PC-3 (cell line): ENCODE data around the gene EPC1.

ENCODE experiments used
- EZH2 ChIP-seq: fragments of 300-600 bp; sonication (generic); IDR thresholded peaks from one replicate; pipeline ENCODE4 v1.6.1; 2017; ENCODE audit warnings: antibody characterized with exemption, mild to moderate bottlenecking, low read length; ENCODE audit not compliant: unreplicated experiment
- EZH2phosphoT487 ChIP-seq: fragments of 300-600 bp; sonication (generic); IDR thresholded peaks from 2 replicates; pipeline ENCODE4 v1.6.1; 2018; ENCODE audit warnings: mild to moderate bottlenecking, antibody characterized with exemption, low read length, borderline replicate concordance
- TF ChIP-seq, protein P1 (sequence below): fragments of 300-600 bp; sonication (generic); conservative IDR thresholded peaks from 2 replicates; pipeline ENCODE4 v1.5.1; 2017; ENCODE audit warnings: antibody characterized with exemption, low read depth, mild to moderate bottlenecking, low read length

DNA sequence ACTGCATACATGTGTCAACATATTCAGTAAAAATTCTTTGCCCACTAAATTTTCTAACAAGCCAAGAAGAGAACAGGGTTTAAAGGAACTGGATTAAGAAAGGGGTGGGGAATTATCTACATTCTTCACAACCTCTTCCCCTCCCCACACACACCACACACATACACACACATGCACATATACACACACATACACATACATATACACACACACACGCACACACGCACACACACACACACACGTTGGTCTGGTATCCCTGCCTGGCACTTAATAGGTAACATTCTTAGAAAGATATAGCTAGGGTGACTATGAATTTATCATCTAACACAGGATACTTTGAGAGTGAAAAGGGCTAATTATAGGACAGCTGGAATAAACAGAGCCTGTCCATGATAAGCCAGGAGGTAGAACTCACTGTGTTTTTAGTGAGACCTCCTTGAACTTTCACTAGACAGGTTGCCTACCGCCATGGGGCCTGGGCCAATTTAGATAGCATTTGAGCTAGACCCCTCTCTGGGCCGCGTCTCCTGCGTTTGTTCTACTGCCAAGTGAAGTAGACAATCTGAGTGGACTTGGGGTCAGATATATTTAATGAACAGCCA lies 33.1 kb upstream of the EPC1 start:
- TF ChIP-seq, protein P1, sequence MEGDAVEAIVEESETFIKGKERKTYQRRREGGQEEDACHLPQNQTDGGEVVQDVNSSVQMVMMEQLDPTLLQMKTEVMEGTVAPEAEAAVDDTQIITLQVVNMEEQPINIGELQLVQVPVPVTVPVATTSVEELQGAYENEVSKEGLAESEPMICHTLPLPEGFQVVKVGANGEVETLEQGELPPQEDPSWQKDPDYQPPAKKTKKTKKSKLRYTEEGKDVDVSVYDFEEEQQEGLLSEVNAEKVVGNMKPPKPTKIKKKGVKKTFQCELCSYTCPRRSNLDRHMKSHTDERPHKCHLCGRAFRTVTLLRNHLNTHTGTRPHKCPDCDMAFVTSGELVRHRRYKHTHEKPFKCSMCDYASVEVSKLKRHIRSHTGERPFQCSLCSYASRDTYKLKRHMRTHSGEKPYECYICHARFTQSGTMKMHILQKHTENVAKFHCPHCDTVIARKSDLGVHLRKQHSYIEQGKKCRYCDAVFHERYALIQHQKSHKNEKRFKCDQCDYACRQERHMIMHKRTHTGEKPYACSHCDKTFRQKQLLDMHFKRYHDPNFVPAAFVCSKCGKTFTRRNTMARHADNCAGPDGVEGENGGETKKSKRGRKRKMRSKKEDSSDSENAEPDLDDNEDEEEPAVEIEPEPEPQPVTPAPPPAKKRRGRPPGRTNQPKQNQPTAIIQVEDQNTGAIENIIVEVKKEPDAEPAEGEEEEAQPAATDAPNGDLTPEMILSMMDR = no peak
- TF ChIP-seq EZH2phosphoT487 (no peak), EZH2 (no peak)
